Hematopoietic multipotent progenitor cell treated with erythropoietin and hydrocortisone succinate and interleukin-3 and kit ligand, for 17 days (in vitro differentiated cells): ENCODE results near the gene POU3F2.

ENCODE experiments used
- DNase-seq: peaks from one replicate; pipeline ENCODE4 v3.0.0-alpha.2; 2015; ENCODE audit warnings: low spot score

POU3F2 gene

GRCh38 chr6:98831057-98831958 lies 3.1 kb upstream of the POU3F2 start:
- DNase-seq, result no peak

- DNase-seq, result no peak
Measured at GRCh38 chr6:98831959-98832283, 2.5 kb upstream of the POU3F2 start.

GRCh38 chr6:98832284-98833056 lies 1.9 kb upstream of the POU3F2 start:
- no peak for DNase-seq

GRCh38 chr6:98833057-98833306 lies 1.4 kb upstream of the POU3F2 start:
- DNase-seq, result no peak

- DNase-seq, result no peak
Measured at GRCh38 chr6:98833307-98834059, 891 bp upstream of the POU3F2 start.

- DNase-seq, result no peak
Measured at GRCh38 chr6:98835149-98836024, 1.0 kb downstream of the POU3F2 start.

GRCh38 chr6:98836025-98836961 lies 1.9 kb downstream of the POU3F2 start:
- no peak for DNase-seq

GRCh38 chr6:98836962-98837944 lies 2.9 kb downstream of the POU3F2 start:
- no peak for DNase-seq

- no peak for DNase-seq
Measured at GRCh38 chr6:98838032-98838431, 3.7 kb downstream of the POU3F2 start.

- no peak for DNase-seq
Measured at GRCh38 chr6:98838975-98839374, 4.6 kb downstream of the POU3F2 start.

- no peak for DNase-seq
Measured at GRCh38 chr6:98839781-98840361, 5.5 kb downstream of the POU3F2 start.

GRCh38 chr6:98840385-98840784 lies 6.0 kb downstream of the POU3F2 start:
- DNase-seq, result no peak

GRCh38 chr6:98840996-98841513 lies 6.7 kb downstream of the POU3F2 start:
- no peak for DNase-seq

- no peak for DNase-seq
Measured at GRCh38 chr6:98841621-98842341, 7.4 kb downstream of the POU3F2 start.

GRCh38 chr6:98842342-98843180 lies 8.2 kb downstream of the POU3F2 start:
- no peak for DNase-seq

GRCh38 chr6:98843271-98844243 lies 9.2 kb downstream of the POU3F2 start:
- no peak for DNase-seq
